Stimulated activated CD4-positive, alpha-beta T cell treated with anti-CD3 and anti-CD28 coated beads, Interleukin-4, amount 100 ng/mL, for 24 hours (primary cell): ENCODE results near the gene COQ8A.
"Not testable (repeated sequence)": the region's sequence is repeated elsewhere in the genome, so short reads cannot be mapped to it uniquely, and the experiment has no call there.

ENCODE experiments used
- DNase-seq: peaks from one replicate; pipeline ENCODE4 v3.0.0-alpha.2; 2020

Gene COQ8A

GRCh38 chr1:226985839-226986463, 45.9 kb downstream of the COQ8A start:
- no peak for DNase-seq

DNA sequence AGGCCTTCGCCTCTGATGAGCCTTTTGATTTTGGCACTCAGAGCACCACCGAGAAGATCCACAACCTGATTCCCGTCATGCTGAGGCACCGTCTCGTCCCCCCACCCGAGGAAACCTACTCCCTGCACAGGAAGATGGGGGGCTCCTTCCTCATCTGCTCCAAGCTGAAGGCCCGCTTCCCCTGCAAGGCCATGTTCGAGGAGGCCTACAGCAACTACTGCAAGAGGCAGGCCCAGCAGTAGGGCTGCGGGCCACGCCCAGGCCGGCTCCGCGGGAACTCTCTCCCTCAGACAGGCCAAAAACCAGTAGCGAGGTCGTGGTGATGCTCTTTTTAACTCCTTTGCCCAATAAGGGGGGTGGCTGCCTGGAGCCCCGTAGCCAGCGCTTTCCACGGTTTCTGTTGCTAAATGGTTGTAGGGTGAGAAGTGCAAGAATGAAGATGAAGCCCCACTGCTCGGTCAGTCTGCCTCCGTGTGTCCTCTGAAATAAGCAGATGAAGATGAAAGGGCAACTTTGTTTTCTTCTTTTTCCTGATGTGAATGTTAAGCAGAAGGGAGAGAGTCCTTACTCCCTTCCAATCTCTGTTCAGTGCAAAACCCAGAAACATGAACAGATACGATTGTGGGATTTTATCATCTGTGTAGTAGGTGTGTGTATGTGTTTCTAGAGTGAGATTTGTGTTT, 46.5 kb downstream of the COQ8A start:
- DNase-seq: no peak

DNA sequence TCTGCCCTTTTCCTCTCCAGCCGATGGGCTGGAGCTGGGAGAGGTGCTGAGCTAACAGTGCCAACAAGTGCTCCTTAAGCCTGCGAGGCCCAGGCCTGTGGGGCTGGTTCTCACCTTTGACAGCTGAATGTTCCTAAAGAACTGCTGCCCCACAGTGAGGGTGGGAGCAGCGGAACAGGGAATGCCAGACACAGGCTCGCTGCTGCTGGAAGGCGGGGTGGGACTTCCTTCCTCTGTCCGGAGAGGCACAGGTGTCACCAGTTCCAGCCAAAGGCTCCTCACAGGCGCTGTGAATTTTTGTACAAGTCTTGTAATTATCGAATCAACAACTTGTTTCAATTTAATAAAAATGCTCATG, 47.1 kb downstream of the COQ8A start:
- DNase-seq: no peak

DNA sequence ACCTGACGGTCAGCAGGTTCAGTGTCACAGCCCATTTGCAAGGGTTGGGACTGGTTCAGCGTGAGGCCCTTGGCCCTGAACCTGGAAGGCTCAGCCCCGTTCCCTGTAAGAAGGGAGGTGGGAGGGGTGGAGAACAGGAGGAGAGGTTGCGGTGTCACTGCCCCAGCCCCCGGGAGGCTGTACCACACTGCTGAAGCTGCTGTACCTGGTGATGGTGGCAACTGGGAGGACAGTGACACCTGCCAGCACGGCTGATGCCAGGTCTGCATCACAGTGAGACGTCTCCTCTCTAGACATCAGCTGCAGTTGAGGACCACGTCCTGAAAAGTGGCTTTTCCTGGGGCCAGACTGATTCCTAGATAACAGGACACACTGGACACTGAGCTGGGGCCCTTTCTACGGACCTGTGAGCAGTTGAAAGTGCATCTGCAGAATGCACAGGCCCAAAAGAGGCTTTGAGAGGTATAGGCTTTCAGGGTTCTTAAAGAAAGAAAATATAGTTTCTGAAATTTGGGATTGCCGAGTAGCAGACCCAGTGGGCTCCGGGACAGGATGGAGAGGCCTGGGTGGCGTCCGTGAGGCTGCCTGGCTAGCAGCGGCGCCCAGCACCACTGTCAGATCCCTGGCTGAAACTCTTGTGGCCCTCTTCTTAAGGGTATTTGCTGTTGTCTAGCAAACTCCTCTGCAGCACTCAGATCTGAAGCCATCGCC, 47.7 kb downstream of the COQ8A start:
- no peak for DNase-seq

DNA sequence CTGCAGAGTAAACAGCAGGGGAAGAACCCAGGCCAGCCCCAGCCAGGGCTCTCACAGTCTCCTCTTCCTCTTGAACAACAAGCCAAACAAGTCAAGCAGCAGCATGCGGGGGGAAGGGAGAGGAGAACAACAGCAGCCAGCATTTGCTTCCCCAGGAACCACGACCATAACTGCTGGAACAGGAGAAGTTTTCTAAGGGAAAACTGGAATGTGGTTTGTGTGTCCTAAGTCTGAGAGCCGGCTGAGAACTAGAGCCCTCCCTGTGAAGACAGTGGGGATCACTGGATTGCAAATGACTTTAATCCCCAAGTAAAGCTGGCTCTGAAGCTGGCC, 48.2 kb downstream of the COQ8A start:
- DNase-seq: no peak

DNA sequence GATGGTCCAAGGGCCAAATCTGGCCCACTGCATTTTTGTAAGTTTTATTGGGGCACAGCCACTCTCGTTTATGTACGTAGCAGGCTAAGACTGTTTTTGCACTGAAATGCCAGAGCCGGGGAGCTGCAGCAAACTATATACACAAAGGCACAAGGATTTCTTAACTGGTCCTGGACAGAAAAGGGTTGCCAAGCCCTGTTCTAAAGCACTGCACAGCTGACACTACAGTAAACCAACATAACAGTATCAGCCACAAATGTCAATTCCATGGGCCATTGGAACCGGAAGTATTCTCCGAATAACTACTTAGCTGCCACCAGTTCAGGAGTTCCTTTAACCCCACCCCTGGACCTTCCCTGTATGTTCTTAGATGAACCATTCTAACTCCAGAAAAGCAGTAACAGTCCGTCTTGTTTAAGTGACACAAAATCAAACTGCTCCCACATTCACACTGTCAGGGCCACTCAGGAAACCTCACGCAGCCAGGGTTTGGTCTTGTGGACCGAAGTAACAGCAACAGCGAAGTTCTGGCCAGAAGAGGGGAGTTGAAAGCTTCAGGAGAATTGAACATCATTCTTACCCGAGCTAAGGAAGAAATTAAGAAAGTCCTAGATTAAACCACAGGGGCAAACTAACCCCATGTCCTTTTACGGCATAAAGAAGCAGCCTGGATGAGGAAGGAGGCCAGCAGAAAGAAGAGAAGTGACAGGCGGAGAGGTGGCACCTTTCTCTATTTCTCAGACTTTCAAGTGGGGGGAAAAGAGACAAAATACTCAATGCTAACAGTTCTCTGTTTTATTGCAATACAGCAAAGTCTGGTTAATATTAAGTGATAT, 49.2 kb downstream of the COQ8A start:
- DNase-seq: no peak

DNA sequence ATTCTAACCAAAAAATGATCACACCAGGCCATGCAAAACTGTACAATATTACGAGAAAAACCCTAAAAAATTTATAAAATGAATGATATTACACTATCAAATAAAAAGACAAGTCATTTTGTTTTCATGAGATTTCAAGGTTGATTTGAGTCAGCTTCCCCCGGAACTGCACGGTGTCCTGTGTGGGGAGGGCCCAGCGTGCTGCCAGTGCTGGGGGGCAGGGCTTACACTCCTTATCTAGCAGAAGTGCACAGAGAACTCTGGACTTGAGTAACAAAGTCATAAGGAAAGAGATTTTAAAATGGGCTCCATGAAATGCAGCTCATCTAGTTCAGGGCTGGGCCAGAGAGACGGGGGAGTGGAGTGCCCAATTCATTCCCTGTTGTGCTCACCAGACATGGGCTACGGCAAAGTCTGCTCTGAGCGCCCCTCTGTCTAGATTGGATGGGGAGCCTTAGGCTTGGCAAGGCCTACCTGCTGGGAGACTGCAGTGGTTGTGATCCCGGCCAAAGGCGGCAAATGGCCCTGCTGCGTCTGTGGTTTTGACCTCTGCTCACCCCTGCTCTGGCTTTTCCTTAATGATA, 50.1 kb downstream of the COQ8A start:
- peak; percentile 61 for DNase-seq

- DNase-seq: no peak
Observed at GRCh38 chr1:226991920-226992319, 51.8 kb downstream of the COQ8A start.

- DNase-seq: no peak
Observed at GRCh38 chr1:226993814-226994585, 53.9 kb downstream of the COQ8A start.

GRCh38 chr1:226994586-226995364, 54.7 kb downstream of the COQ8A start:
- no peak for DNase-seq

GRCh38 chr1:226995365-226996332, 55.6 kb downstream of the COQ8A start:
- no peak for DNase-seq

DNA sequence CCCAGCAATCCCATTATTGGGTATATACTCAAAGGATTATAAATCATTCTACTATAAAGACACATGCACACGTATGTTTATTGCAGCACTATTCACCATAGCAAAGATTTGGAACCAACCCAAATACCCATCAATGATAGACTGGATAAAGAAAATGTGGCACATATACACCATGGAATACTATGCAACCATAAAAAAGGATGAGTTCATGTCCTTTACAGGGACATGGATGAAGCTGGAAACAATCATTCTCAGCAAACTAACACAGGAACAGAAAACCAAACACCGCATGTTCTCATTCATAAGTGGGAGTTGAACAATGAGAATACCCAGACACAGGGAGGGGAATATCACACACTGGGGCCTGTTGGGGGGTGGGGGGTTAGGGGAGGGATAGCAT, 59.5 kb downstream of the COQ8A start:
- DNase-seq: not testable (repeated sequence)

DNA sequence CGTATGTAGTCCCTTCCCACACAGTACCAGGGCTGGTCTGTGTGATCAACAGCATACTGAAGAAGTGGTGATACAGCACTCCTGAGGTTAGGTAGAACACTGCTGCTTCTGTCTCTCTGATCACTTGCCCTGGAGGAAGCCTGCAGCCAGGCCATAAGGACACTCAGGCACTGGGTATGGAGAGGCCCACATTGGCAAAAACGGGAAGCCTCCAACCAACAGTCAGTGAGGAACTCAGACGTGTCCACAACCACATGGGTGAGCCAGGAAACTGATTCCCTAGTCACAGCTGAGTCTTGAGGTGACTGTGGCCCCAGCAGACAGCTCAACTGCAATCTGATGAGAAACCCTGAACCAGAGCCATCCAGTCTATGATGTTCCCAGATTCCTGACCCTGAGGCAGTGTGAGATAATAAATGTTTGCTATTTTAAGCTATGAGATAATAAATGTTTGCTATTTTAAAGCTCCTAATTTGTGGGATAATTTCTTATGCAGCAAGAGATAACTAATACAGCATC, 62.5 kb downstream of the COQ8A start:
- no peak for DNase-seq

- no peak for DNase-seq
Observed at GRCh38 chr1:227003165-227003564, 63.1 kb downstream of the COQ8A start.

DNA sequence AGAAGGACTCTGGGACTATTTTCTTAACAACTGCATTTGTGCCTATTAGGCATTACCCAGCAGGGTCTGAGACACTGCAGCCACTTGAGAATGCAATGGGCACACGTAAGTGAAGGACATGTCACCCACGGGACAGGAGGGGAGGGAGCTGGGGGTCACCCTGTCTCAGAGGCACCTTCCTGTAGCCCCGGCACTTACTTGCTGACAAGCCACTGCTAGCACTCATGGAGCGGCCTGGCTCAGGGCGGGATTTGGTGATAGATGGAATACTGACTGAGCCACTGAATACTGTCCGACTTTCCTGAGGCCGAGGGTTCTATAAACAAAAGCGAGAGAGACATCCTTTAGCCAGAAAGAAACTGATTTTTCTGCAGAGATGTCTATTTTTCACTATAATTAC, 64.7 kb downstream of the COQ8A start:
- no peak for DNase-seq

DNA sequence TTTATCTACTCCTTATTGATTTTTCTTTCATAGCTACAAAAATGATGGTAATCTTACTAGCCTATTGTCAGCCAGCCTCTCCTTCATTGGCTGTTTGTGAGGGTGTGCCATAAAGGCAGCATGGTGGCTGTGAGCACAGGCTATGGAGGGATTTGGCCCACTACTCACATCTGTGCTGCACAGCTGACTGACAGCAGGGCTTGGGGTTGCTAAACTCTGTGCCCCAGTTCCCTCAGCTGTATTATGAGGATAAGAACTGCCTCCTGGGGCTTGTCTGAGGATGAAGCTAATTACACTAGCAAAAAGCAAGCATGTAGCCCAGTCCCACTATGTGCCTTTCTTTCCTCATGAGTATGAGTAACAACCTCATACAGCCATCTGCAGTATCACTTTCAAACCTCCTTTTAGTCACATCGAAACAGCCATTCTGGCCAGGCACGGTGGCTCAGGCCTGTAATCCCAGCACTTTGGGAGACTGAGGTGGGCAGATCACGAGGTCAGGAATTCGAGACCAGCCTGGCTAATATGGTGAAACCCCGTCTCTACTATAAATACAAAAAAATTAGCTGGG, 66.2 kb downstream of the COQ8A start:
- DNase-seq: no peak

DNA sequence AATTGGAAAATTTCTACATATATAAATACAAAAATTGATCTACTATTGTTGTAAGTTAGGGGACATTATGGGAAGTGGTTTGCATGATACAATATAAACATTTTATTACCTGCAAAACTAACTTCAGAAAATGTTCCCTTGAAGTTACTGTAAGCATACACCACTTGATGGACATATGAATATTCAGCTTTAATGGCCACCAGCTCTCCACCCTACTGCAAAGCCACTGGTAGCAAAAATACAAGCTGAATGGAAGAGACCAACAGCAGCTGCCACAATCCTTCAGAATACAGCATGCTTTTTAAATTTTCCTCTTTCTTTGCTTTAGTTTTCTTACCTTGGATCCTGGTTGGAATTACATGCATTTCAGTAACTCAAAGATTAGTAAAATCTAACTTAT, 69.8 kb downstream of the COQ8A start:
- no peak for DNase-seq

- DNase-seq: no peak
Observed at GRCh38 chr1:227010645-227011044, 70.6 kb downstream of the COQ8A start.

DNA sequence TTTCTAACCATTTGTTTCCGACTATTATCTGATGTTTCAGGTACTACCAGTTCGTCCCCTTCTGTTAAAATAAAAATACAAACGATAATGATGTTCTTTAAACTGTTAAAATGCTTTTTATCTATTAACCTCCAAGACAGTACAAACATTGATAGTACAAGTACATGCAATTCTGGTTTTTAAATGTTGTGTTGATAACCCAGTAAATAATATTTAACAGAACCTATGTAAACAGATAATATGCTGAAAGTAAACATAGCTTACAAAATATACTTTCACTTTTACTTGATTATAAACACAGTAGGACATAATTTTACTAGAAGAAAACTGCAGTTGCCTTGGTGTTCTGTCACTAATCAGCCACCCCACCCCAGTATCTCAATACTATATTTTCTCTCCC, 76.9 kb downstream of the COQ8A start:
- DNase-seq: no peak

- no peak for DNase-seq
Observed at GRCh38 chr1:227032396-227032795, 92.3 kb downstream of the COQ8A start.
